TTC549 (cell line): ENCODE data around the gene NXPH4.

ENCODE experiments used
- FAIRE-seq: peaks from 2 replicates; lab custom pipeline; 2012; peaks lifted over from hg19 to GRCh38; lab: Jason Lieb, UNC

The NXPH4 gene

DNA sequence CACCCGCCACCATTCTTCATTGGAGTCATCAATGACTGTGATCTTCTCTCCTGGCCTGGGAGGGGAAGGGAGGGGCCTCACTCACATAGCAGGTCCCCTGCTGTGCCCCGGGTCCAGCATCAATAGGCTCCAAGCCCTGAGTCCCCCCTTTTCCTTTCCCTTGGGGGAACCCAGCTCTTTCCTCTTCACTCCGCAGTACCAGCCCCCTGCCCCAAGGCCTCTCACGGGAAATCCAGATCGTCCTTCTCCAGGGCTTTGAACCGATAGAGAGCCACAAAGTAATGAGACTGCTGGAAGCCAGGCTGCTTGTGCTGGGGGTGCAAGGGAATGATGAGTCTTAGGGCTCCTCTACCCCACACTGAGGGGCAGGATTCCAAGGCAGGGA, 27.7 kb downstream of the NXPH4 start:
- no peak for FAIRE-seq

GRCh38 chr12:57247041-57247440, 30.4 kb downstream of the NXPH4 start:
- no peak for FAIRE-seq

DNA sequence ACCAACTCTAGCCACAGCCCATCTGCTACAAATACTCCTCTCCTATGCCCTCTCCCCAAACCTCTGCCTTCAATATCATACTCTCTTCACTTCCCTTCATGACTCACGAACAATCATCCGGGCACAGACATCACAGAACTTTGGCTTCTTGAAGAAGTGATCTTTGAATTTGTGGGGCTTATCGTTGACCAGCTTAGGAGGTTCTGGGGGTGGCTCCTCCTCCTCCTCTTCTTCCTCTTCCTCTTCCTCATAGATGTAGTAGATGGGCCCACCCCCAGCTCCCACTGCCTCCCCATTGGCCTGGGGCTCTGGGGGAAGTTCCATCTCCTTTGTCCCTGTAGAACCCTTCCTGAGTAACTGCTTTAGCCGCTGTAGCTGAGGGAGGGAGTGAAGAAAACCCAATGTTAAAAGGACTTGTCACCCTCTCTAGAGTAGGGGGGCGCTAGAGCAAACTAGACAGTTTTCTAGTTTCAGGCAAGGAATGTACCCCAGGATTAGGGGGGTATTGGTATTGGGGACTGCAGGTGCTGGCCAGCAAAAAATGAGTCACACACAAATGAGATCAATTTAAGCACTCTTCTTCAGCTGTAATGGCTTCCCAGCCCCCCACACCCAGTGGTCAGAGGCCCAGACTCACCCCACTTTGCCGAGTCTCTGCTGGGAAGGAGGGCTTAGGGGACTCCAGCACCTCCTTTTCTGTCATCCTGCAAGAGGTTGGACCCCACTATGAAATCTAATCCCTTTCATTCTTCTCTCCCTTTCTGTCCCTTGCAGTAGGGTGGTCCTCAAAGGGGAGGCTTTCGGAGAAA, 32.5 kb downstream of the NXPH4 start:
- FAIRE-seq, result no peak

DNA sequence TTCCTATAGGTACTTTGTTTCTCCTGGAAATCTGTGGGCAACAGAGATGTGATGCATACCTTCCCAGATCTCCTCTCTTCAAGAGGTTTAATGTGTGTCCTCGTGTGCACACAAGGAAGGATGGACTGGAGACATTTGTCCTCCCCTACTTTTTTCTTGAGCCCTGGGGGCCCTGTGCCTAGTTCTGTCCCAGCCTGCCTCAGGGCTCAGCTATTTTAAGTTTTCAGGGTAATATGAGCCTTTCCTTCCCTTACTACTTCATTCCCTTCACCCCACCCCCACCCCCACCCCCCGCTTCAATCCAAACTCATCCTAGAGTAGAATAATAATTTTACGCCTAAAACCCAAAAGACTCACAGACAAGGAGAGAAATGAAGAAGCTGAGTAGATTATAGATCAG, 33.9 kb downstream of the NXPH4 start:
- FAIRE-seq, result no peak

GRCh38 chr12:57250956-57251355, 34.4 kb downstream of the NXPH4 start, which contains the start of gene STAC3:
Gene STAC3 (minus strand): TSS chr12:57251187. CDS start chr12:57249636, 1,551 bp downstream.
- FAIRE-seq, result no peak

DNA sequence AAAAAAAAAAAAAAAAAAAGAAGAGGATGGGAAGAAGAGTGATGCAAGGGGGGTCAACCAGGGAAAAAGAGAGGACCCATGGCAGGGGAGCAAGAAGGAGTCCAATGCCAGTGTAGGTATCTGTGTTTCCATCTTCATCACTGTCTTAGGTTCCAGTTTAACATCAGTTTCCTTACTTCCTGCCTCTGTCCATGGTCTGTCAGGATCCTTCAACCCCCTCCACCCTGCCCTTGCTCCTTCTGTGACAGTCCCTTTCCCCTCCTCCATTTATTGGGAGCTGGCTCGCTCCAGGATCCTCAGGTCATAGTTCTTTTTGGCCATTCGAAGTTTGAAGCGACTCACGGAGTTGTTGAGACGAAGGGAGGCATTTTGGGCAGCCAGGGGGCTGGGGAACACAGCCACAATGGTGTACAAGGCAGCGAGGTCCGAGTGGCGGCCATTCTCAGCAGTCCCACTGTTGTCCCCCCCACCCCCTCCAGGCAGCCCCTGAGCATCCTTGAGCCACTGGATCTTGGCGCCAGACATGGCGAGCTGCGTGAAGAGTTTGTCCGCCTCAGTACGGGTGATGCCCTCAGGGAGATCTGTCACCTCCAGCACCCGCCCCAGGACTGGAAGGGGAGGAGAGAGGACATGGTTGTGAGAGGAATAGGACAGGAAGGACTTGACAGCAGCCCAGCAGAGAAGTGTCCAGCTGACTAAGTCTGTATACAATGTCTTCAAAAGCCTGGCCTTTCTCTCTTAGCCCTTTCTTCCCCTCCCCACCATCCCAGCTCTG, 38.1 kb downstream of the NXPH4 start:
- FAIRE-seq, result no peak

- no peak for FAIRE-seq
These were observed 39.3 kb downstream of the NXPH4 start for GRCh38 chr12:57255916-57256315.

- no peak for FAIRE-seq
These were observed 42.7 kb downstream of the NXPH4 start for GRCh38 chr12:57258977-57259970.

DNA sequence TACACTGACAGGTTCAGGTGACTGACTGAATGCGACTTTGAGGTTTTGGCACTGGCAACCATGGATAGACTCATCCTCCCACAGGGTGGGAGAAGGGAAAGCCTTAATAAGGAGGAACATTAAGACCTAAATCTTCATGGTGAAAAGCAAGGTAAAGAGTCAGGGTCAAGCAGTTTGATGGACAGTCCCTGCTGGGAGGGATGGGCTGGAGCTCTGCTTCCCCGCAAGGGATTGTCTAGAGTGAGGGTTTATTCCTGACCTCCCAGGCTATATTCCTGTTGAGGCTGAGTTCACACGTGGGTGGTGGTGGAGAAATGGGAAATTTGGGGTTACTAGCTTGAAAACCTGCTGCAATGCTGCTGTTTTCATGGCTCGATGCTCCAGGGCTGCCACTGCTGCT, 43.8 kb downstream of the NXPH4 start:
- FAIRE-seq, result no peak

GRCh38 chr12:57261428-57261865, 44.9 kb downstream of the NXPH4 start:
- FAIRE-seq, result no peak

- FAIRE-seq, result no peak
These were observed 45.7 kb downstream of the NXPH4 start for GRCh38 chr12:57262126-57262822.

DNA sequence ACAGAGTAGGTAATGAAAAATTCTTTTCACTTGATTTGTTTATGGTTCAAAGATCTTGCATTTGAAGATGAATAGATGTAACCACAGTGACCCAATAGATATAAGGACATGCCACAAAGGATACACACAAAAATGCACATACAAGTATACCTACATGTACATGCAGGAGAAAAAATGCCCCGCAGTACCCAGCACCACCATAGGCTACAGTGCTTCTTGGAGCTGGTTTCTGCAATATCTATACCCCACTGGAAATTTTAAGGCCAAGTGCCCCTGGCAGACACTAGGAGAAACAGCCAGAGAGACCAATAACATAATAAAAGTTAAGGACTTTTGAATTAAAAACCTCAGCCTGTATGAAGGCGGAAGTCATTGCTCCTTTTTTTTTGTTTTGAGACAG, 46.5 kb downstream of the NXPH4 start:
- no peak for FAIRE-seq

- no peak for FAIRE-seq
These were observed 50.1 kb downstream of the NXPH4 start for GRCh38 chr12:57266681-57267080.

DNA sequence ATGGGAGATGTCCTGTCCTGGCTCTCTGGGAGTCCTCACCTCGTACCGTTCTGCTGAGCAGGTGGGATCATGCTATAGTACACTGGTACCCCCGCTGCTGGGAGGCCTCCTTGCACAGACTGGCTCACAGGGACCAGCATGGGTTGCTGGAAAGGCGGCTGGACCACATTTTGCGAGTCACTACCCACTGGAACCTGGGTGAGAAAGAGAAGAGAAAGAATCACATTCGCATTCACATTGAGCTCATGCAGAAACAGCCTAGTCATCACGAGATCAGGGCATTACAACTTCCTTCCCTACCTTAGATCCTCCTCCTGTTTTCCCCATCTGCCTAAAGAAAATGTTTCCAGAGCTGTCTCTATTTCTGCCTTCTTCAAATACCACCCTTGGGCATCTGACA, 51.7 kb downstream of the NXPH4 start:
- FAIRE-seq, result no peak

DNA sequence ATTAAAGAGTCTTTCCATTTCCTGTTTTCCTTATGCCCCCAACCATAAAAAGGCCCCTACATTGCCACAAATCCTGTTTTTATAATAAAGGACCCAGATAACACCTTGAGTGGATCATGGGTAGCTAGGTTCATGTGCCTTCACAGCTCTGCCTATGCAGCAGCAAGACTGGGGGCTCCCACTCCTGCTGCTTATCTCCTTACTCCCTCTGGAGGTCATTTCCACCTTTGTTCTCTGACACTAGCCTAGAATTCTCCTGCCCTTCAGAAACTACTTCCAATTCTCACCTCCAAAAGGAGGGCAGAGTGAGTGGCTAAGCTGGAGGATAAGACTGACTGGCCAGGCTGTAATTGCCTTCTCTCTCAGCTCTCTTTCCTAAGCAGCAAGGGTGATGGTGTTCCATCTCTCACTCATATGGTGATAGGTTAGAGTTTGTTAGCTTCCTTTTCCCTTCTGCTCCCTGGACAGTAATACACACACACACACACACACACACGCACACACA, 54.4 kb downstream of the NXPH4 start:
- no peak for FAIRE-seq

- FAIRE-seq, result no peak
These were observed 56.0 kb downstream of the NXPH4 start for GRCh38 chr12:57272337-57273151.

DNA sequence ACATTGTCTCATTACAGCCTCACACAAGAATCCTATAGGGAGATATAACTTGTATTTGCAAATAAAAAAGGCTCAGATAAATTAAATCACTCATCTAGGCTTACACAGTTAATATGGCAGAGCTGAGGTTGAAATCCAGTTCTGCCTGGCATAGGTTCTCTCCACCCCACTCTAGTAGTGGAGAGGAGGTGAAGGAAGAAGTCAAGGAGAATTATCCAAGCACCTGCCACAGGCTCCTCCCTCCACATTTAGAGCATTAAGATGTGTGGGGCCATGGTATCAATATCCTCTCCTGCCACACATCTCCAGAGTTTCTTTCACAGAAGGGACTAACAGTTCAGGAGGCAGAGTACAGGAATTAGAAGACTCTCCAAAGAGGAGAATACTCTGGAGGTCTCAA, 56.9 kb downstream of the NXPH4 start:
- no peak for FAIRE-seq
